ENCODE results near the gene ETS1. TPM values are rescaled to one million over a fixed set of nuclear protein-coding genes. Genes with fewer than 3 reads are reported as not detected.

Gene ETS1
- total RNA-seq, 2 donors from 2014 or later = 33.6 to 116 TPM

DNA sequence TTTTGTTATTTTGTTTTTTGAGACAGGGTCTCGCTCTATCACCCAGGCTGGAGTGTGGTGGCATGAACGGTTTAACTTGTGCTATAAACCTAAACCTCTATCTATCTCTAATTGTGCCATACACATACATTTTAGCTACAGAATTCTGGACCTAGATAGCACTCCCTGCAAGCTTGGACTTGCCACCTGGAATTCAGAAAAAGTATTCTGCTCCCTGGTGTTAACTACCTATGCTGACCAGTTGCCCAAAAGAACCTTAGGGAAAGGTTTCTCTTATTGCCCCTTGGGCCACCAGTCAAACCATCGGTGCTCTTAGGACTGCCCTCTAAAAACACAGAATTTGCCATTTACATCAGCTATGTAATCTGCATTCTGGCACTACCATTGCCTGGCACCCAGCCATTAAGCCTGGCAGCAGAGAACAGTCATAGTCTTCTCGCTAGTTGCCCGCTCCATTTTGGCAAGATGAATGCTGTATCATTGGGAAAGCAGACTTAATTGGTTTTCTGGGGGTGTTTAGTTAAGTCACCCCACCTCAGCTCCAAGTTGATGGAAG, 55.3 kb downstream of the ETS1 start:
- H3K36me3 ChIP-seq = no peaks in the 10 kb centered on the region
- DNase-seq (ENCODE audit: low spot score) = no peak
- H3K9me3 ChIP-seq = no peaks in the 10 kb centered on the region
- no peaks in the 10 kb centered on the region for H3K27me3 ChIP-seq (replicated peaks; ENCODE audit: insufficient read depth)
- no peak for ATAC-seq (ENCODE audit: insufficient number of reproducible peaks, low FRiP score, low read depth)
- H3K27ac ChIP-seq = peak overlapping the region; percentile 0 to 18
- TF ChIP-seq, protein P1, sequence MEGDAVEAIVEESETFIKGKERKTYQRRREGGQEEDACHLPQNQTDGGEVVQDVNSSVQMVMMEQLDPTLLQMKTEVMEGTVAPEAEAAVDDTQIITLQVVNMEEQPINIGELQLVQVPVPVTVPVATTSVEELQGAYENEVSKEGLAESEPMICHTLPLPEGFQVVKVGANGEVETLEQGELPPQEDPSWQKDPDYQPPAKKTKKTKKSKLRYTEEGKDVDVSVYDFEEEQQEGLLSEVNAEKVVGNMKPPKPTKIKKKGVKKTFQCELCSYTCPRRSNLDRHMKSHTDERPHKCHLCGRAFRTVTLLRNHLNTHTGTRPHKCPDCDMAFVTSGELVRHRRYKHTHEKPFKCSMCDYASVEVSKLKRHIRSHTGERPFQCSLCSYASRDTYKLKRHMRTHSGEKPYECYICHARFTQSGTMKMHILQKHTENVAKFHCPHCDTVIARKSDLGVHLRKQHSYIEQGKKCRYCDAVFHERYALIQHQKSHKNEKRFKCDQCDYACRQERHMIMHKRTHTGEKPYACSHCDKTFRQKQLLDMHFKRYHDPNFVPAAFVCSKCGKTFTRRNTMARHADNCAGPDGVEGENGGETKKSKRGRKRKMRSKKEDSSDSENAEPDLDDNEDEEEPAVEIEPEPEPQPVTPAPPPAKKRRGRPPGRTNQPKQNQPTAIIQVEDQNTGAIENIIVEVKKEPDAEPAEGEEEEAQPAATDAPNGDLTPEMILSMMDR (IDR thresholded peaks at IDR 0.05) = no peak
- H3K4me1 ChIP-seq (ENCODE audit: control insufficient read depth in 1 of 2, low read depth in 2 of 2) = peaks cover 4 to 20% of the 10 kb centered on the region in 2 donors
- peak overlapping the region; percentile 7 for H3K4me3 ChIP-seq

DNA sequence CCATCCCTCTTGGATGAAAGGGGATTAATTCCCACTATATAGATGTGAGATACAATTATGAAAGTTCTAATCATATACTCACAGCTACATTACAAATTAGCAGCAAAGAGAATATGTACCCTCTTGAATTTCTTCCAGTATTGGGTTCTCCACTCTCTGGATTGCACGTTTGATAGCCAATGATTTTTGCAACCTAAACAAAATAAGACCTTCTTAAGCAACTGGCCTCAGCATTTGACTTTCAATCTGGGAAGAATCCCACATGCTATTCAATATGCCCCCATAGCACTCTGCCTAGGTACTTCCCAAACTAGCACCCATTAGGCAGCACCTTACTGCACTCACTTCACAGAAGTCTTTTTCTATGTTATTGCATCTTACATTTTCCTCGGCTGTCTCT, 55.8 kb downstream of the ETS1 start:
- no peaks in the 10 kb centered on the region for H3K36me3 ChIP-seq
- H3K27me3 ChIP-seq (replicated peaks; ENCODE audit: insufficient read depth) = no peaks in the 10 kb centered on the region
- TF ChIP-seq, protein P1 (IDR thresholded peaks at IDR 0.05) = no peak
- no peak overlapping the region for H3K4me3 ChIP-seq
- DNase-seq (ENCODE audit: low spot score) (no peak), ATAC-seq (ENCODE audit: insufficient number of reproducible peaks, low FRiP score, low read depth) (no peak)
- peaks cover 4 to 20% of the 10 kb centered on the region in 2 donors for H3K4me1 ChIP-seq (ENCODE audit: control insufficient read depth in 1 of 2, low read depth in 2 of 2)
- no peak overlapping the region for H3K27ac ChIP-seq
- H3K9me3 ChIP-seq = no peaks in the 10 kb centered on the region

DNA sequence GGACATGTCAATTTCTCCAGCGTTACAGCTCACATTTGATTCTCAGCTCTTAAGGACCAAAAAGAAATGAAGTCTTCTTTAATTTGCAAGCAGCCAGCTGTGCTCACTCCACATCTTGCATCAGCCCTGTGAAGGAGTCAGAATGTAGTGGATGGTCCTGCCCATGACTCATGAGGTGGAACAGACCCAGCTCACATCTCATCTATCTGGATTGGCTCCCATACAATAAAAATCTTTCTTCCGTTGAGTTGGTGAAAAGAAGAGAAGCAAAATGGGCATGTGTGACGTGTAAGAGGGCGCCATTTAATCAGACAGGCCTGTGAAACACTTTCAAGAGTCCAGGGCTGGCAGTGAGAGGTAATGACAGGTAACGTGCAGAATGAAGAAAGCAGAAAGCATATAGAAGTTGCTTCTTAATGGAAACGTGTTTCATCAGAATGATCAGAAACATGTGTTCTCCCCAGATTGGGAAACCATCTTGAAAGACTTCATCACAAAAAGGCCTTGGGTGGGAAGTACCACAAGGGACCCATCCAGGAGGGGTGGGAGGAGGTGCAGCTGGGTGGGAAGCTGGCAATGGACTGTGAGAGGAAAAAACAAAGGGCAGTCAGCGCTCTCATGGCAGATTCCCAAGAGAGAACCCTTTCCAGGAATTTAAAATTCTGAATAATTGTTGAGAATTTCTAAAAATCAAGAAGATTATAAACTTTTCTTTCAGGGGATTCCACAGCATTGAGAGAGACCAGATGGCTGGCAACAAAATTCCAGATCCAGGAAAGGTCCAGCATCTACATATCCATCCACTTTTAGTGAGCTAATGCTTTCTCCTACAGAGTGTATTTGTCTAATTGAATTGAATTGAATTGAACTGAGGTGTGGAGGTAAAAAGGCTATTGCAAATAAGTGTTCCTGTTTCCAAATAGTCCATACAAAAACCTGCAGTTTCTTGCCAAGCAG, 57.0 kb downstream of the ETS1 start:
- TF ChIP-seq, protein P1 (IDR thresholded peaks at IDR 0.05) = no peak
- H3K27ac ChIP-seq = no peak overlapping the region
- ATAC-seq (ENCODE audit: insufficient number of reproducible peaks, low FRiP score, low read depth) (peak; percentile 87), DNase-seq (ENCODE audit: low spot score) (peak; percentile 51)
- no peaks in the 10 kb centered on the region for H3K27me3 ChIP-seq (replicated peaks; ENCODE audit: insufficient read depth)
- H3K4me1 ChIP-seq (ENCODE audit: control insufficient read depth in 1 of 2, low read depth in 2 of 2) = peaks cover 9 to 21% of the 10 kb centered on the region in 2 donors
- H3K36me3 ChIP-seq = no peaks in the 10 kb centered on the region
- H3K4me3 ChIP-seq = no peak overlapping the region
- H3K9me3 ChIP-seq = no peaks in the 10 kb centered on the region

DNA sequence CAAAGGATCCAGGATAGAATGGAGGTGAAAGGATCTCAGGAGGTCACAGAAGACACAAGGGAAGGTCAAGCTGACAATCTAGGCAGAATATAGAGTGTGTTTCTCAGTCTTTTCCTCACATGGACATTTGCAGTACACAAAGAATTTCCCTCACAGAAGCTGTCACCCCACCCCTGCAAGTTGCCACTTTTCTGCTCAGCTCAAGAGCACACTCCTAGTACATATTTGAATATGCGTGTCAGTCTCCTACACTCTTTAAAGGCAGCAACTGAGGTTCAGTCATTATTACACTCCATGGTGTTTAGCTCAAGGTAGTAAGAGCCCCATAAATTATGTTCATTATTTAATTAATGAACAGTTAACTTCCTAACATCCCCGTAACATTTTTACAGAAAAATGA, 59.1 kb downstream of the ETS1 start:
- no peaks in the 10 kb centered on the region for H3K27me3 ChIP-seq (replicated peaks; ENCODE audit: insufficient read depth)
- peaks cover 24 to 40% of the 10 kb centered on the region in 2 donors for H3K4me1 ChIP-seq (ENCODE audit: control insufficient read depth in 1 of 2, low read depth in 2 of 2)
- no peaks in the 10 kb centered on the region for H3K36me3 ChIP-seq
- ATAC-seq (ENCODE audit: insufficient number of reproducible peaks, low FRiP score, low read depth) (no peak), DNase-seq (ENCODE audit: low spot score) (no peak)
- H3K4me3 ChIP-seq = no peak overlapping the region
- H3K27ac ChIP-seq = no peak overlapping the region
- no peaks in the 10 kb centered on the region for H3K9me3 ChIP-seq
- TF ChIP-seq, protein P1 (IDR thresholded peaks at IDR 0.05) = no peak

DNA sequence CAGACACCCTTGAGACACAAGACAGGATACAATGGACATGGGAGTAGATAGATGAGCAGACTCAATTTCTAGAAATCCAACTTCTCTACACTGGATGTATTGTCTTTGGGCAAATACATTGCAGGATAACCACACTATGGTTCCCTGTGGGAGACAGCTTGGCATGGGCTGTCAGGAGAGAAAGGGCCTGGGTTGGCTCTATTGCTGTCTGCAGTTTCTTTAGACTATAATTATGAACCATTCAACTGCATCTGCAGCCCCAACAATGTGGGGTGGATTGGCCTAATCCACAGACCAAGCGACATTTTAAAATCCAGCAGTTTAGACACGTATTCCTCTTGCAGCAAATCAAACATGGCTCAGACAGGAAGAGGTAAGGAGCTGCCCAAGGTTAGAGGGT, 60.3 kb downstream of the ETS1 start:
- TF ChIP-seq, protein P1 (IDR thresholded peaks at IDR 0.05) = no peak
- DNase-seq (ENCODE audit: low spot score) (no peak), ATAC-seq (ENCODE audit: insufficient number of reproducible peaks, low FRiP score, low read depth) (no peak)
- Histone ChIP-seq H3K4me3 (no peak overlapping the region), H3K9me3 (no peaks in the 10 kb centered on the region), H3K27me3 (replicated peaks; ENCODE audit: insufficient read depth) (no peaks in the 10 kb centered on the region), H3K27ac (no peak overlapping the region), H3K36me3 (no peaks in the 10 kb centered on the region), H3K4me1 (ENCODE audit: control insufficient read depth in 1 of 2, low read depth in 2 of 2) (peaks cover 25 to 32% of the 10 kb centered on the region in 2 donors)
